Liver (tissue), 9 donors: ENCODE data around the gene HELZ2. TPM values are rescaled to one million over a fixed set of nuclear protein-coding genes. Genes with fewer than 3 reads are reported as not detected.

Experiments used
- DNase-seq: peaks from one replicate; pipeline ENCODE4 v3.0.0-alpha.2; 2017; ENCODE audit warnings: low spot score
- H3K27ac ChIP-seq, 2 donors: one replicate each; pipeline ENCODE4 v1.7.0; 2013; ENCODE audit warnings: inconsistent platforms in 2 of 2, low read length in 2 of 2, control low read depth in 1 of 2, low read depth in 1 of 2, mild to moderate bottlenecking in 1 of 2
- H3K27me3 ChIP-seq, 4 donors: one replicate each; pipeline versions ENCODE4 v1.6.1 to v1.7.0; 2013; ENCODE audit warnings: low read length in 3 of 4, inconsistent platforms in 1 of 4, mild to moderate bottlenecking in 1 of 4, moderate library complexity in 1 of 4; ENCODE audit not compliant: control insufficient read depth in 4 of 4, insufficient read depth in 4 of 4
- H3K36me3 ChIP-seq, 4 donors: one replicate each; pipeline versions ENCODE4 v1.6.1 to v1.7.0; 2013; ENCODE audit warnings: low read length in 3 of 4, mild to moderate bottlenecking in 3 of 4, low read depth in 1 of 4, moderate library complexity in 1 of 4; ENCODE audit not compliant: control insufficient read depth in 4 of 4, insufficient read depth in 3 of 4
- H3K4me1 ChIP-seq, 4 donors: one replicate each; pipeline versions ENCODE4 v1.6.1 to v1.7.0; 2013; ENCODE audit warnings: low read length in 3 of 4, mild to moderate bottlenecking in 3 of 4, moderate library complexity in 1 of 4; ENCODE audit not compliant: control insufficient read depth in 4 of 4, insufficient read depth in 4 of 4
- H3K4me3 ChIP-seq, 3 donors: one replicate each; pipeline versions ENCODE4 v1.6.1 to v1.7.0; 2013; ENCODE audit warnings: low read length in 3 of 3, control low read depth in 1 of 3, low read depth in 1 of 3, mild to moderate bottlenecking in 1 of 3
- H3K9ac ChIP-seq, 2 donors: one replicate each; pipeline ENCODE4 v1.7.0; 2013; ENCODE audit warnings: low read length in 2 of 2, mild to moderate bottlenecking in 2 of 2, moderate library complexity in 2 of 2, control low read depth in 1 of 2, low read depth in 1 of 2
- H3K9me3 ChIP-seq, 4 donors: one replicate each; pipeline versions ENCODE4 v1.6.1 to v1.7.0; 2013; ENCODE audit warnings: low read length in 3 of 4; ENCODE audit not compliant: control insufficient read depth in 4 of 4
- EGR1 ChIP-seq, 2 donors: IDR thresholded peaks; 2 replicates each; pipeline ENCODE4 v1.6.1; 2016 to 2018; ENCODE audit warnings: antibody characterized with exemption in 2 of 2, low read depth in 2 of 2
- FOXA1 ChIP-seq: IDR thresholded peaks from 2 replicates; pipeline ENCODE4 v1.6.1; 2016; ENCODE audit warnings: antibody characterized with exemption
- FOXA2 ChIP-seq: IDR thresholded peaks from 2 replicates; pipeline ENCODE4 v1.6.1; 2016; ENCODE audit warnings: antibody characterized with exemption
- GABPA ChIP-seq, 2 donors: IDR thresholded peaks in 1 of 2; conservative IDR thresholded peaks in 1 of 2; 2 replicates each; pipeline ENCODE4 v1.6.1; 2016; ENCODE audit warnings: antibody characterized with exemption in 2 of 2, mild to moderate bottlenecking in 1 of 2, moderate library complexity in 1 of 2
- HNF4G ChIP-seq: IDR thresholded peaks from 2 replicates; pipeline ENCODE4 v1.6.1; 2016; ENCODE audit warnings: antibody characterized with exemption
- JUND ChIP-seq, 2 donors: IDR thresholded peaks; 2 replicates each; pipeline ENCODE4 v1.6.1; 2016; ENCODE audit warnings: antibody characterized with exemption in 2 of 2
- NR2F2 ChIP-seq: IDR thresholded peaks from 2 replicates; pipeline ENCODE4 v1.6.1; 2016; ENCODE audit warnings: antibody characterized with exemption
- RAD21 ChIP-seq, 2 donors: IDR thresholded peaks; 2 replicates each; pipeline ENCODE4 v1.6.1; 2016; ENCODE audit warnings: antibody characterized with exemption in 2 of 2, mild to moderate bottlenecking in 2 of 2
- RXRA ChIP-seq, 2 donors: IDR thresholded peaks; 2 replicates each; pipeline ENCODE4 v1.6.1; 2017 to 2018; ENCODE audit warnings: antibody characterized with exemption in 2 of 2, mild to moderate bottlenecking in 1 of 2
- SP1 ChIP-seq: IDR thresholded peaks from 2 replicates; pipeline ENCODE4 v1.6.1; 2018; ENCODE audit warnings: antibody characterized with exemption, mild to moderate bottlenecking
- TAF1 ChIP-seq: conservative IDR thresholded peaks from 2 replicates; pipeline ENCODE4 v1.6.1; 2016; ENCODE audit warnings: antibody characterized with exemption, mild to moderate bottlenecking
- YY1 ChIP-seq: IDR thresholded peaks from 2 replicates; pipeline ENCODE4 v1.6.1; 2016; ENCODE audit warnings: antibody characterized with exemption, mild to moderate bottlenecking
- whole genome bisulfite sequencing: extraction: QIAGEN DNeasy Blood & Tissue Kit; methylation state at CpG from one replicate; pipeline ENCODE4 v1.1.7; 2013; 5-methylcytosine and 5-hydroxymethylcytosine counted together
- polyA plus RNA-seq, 2 donors: library from polyadenylated mRNA; stranded (reverse) in 1 of 2; unstranded in 1 of 2; fragments of 200-250 nt in 1 of 2; fragments of >200 nt in 1 of 2; fragmentation: Nextera tagmentation in 1 of 2; extraction: Ambion mirVana in 1 of 2; gene quantifications; one replicate each; pipeline versions ENCODE4 v1.2.1 to v1.2.3, GENCODE V29; 2013 to 2015
- total RNA-seq, 2 donors: library from RNA; depleted of rRNA; stranded (reverse); fragments of >200 nt; gene quantifications; one replicate each; pipeline ENCODE4 v1.2.3, GENCODE V29; 2014
- TF ChIP-seq, protein P1 (sequence below): IDR thresholded peaks from 2 replicates; pipeline ENCODE4 v1.6.1; 2016; ENCODE audit warnings: antibody characterized with exemption, mild to moderate bottlenecking
- TF ChIP-seq, protein P2 (sequence below): fragments of 150-350 bp; IDR thresholded peaks from 2 replicates; pipeline ENCODE4 v1.5.1; 2017; ENCODE audit warnings: improper control_type of control experiment, low read depth, low read length; ENCODE audit not compliant: missing input control
- TF ChIP-seq, protein P3 (sequence below): IDR thresholded peaks from 2 replicates; pipeline ENCODE4 v1.6.1; 2016; ENCODE audit warnings: antibody characterized with exemption
- TF ChIP-seq, protein P4 (sequence below): IDR thresholded peaks from 2 replicates; pipeline ENCODE4 v1.6.1; 2016; ENCODE audit warnings: antibody characterized with exemption
- TF ChIP-seq, protein P5 (sequence below): IDR thresholded peaks from 2 replicates; pipeline ENCODE4 v1.6.1; 2016; ENCODE audit warnings: antibody characterized with exemption
- donor health status: healthy.
- donor health status: healthy.
- donor health status: healthy.
- donor health status: healthy.
- donor health status: healthy.

Gene HELZ2
- total and polyA plus RNA-seq, 4 donors: 3.7 to 26.6 (median 15.5) TPM

DNA sequence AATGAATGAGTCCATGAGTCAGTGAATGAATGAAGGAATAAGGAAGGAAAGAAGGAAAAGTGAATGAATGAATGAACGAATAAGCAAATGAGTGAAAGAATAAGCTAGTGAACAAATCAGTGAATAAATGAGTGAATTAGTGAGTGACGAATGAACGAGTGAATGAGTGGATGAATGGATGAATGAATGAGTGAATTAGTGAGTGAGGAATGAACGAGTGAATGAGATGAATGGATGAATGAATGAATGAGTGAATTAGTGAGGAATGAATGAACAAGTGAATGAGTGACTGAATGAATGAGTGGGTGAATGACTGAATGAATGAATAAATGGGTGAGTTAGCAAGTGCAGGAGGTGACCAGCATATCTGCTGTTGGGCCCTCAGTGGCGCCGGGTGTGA, 30.3 kb downstream of the HELZ2 start:
- no peak for DNase-seq
- Histone ChIP-seq H3K4me3 (no peak overlapping the region), H3K27ac (no peak overlapping the region), H3K4me1 (no peaks in the 10 kb centered on the region), H3K9ac (no peak overlapping the region), H3K9me3 (no peaks in the 10 kb centered on the region), H3K27me3 (no peaks in the 10 kb centered on the region), H3K36me3 (no peaks in the 10 kb centered on the region)
- TF ChIP-seq FOXA1: no peak
- no peak for TF ChIP-seq FOXA2
- TF ChIP-seq, protein P1, sequence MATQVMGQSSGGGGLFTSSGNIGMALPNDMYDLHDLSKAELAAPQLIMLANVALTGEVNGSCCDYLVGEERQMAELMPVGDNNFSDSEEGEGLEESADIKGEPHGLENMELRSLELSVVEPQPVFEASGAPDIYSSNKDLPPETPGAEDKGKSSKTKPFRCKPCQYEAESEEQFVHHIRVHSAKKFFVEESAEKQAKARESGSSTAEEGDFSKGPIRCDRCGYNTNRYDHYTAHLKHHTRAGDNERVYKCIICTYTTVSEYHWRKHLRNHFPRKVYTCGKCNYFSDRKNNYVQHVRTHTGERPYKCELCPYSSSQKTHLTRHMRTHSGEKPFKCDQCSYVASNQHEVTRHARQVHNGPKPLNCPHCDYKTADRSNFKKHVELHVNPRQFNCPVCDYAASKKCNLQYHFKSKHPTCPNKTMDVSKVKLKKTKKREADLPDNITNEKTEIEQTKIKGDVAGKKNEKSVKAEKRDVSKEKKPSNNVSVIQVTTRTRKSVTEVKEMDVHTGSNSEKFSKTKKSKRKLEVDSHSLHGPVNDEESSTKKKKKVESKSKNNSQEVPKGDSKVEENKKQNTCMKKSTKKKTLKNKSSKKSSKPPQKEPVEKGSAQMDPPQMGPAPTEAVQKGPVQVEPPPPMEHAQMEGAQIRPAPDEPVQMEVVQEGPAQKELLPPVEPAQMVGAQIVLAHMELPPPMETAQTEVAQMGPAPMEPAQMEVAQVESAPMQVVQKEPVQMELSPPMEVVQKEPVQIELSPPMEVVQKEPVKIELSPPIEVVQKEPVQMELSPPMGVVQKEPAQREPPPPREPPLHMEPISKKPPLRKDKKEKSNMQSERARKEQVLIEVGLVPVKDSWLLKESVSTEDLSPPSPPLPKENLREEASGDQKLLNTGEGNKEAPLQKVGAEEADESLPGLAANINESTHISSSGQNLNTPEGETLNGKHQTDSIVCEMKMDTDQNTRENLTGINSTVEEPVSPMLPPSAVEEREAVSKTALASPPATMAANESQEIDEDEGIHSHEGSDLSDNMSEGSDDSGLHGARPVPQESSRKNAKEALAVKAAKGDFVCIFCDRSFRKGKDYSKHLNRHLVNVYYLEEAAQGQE: no peak
- TF ChIP-seq GABPA (IDR thresholded peaks at IDR 0.05 in 1 of 2, conservative IDR thresholded peaks at IDR 0.05 in 1 of 2): no peak
- no peak for TF ChIP-seq JUND (IDR thresholded peaks at IDR 0.05)
- 80% methylated on average over 6 of the region's 6 CpGs for WGBS

DNA sequence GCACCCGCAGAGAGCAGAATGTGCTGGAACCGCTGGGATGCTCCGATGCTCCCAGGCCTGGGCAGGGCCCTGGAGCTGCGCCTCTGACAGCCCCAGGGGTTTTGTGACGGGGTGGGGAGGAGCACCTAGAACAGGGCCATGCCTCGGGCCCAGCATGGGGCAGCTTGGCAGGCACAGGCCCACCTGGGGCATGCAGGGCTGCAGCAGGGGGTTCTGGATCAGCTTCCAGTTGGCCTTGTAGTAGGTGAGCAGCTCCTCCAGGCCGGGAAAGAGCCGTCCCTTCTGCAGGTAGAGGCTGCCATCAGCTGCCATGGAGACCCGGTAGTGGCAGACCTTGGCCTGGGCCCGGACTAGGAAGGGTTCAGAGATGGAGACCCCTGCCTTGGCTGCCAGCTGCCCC, 30.9 kb downstream of the HELZ2 start:
- no peak for DNase-seq
- 88% methylated on average over 10 of the region's 10 CpGs for WGBS
- Histone ChIP-seq H3K4me1 (no peaks in the 10 kb centered on the region), H3K9me3 (no peaks in the 10 kb centered on the region), H3K9ac (no peak overlapping the region), H3K27me3 (no peaks in the 10 kb centered on the region), H3K27ac (no peak overlapping the region), H3K4me3 (no peak overlapping the region), H3K36me3 (no peaks in the 10 kb centered on the region)
- TF ChIP-seq HNF4G: no peak
- TF ChIP-seq FOXA2: no peak
- TF ChIP-seq, protein P2, sequence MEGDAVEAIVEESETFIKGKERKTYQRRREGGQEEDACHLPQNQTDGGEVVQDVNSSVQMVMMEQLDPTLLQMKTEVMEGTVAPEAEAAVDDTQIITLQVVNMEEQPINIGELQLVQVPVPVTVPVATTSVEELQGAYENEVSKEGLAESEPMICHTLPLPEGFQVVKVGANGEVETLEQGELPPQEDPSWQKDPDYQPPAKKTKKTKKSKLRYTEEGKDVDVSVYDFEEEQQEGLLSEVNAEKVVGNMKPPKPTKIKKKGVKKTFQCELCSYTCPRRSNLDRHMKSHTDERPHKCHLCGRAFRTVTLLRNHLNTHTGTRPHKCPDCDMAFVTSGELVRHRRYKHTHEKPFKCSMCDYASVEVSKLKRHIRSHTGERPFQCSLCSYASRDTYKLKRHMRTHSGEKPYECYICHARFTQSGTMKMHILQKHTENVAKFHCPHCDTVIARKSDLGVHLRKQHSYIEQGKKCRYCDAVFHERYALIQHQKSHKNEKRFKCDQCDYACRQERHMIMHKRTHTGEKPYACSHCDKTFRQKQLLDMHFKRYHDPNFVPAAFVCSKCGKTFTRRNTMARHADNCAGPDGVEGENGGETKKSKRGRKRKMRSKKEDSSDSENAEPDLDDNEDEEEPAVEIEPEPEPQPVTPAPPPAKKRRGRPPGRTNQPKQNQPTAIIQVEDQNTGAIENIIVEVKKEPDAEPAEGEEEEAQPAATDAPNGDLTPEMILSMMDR: no peak
- TF ChIP-seq NR2F2: no peak
- TF ChIP-seq, protein P3, sequence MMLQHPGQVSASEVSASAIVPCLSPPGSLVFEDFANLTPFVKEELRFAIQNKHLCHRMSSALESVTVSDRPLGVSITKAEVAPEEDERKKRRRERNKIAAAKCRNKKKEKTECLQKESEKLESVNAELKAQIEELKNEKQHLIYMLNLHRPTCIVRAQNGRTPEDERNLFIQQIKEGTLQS: no peak
- no peak for TF ChIP-seq RXRA (IDR thresholded peaks at IDR 0.05)

DNA sequence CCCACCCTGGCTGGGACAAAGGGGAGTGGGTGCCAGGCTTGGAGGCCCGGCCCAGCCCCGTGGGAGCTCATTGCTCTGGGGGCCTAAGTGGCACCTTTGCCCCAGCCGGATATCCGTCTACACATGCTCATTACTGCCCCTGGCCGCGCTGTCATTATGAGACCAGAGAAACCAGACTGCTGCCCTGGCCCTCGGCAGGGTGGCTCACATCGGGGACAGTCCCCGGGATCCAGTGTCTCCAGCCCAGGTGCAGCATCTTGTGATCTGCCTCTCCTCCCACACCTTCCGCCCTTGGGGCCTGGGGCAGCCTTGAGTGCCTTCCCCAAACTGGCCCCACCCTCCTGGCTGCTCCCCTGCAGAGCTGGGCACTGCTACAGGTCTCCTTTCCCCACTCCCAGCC, 31.3 kb downstream of the HELZ2 start:
- Histone ChIP-seq H3K9me3 (no peaks in the 10 kb centered on the region), H3K27ac (no peak overlapping the region), H3K9ac (no peak overlapping the region), H3K4me1 (peaks cover 0 to 3% (median under 1%) of the 10 kb centered on the region in 4 donors), H3K4me3 (no peak overlapping the region), H3K27me3 (no peaks in the 10 kb centered on the region), H3K36me3 (no peaks in the 10 kb centered on the region)
- WGBS: 90% methylated on average over 10 of the region's 10 CpGs
- DNase-seq: no peak
- TF ChIP-seq GABPA (IDR thresholded peaks at IDR 0.05 in 1 of 2, conservative IDR thresholded peaks at IDR 0.05 in 1 of 2) (no peak), JUND (IDR thresholded peaks at IDR 0.05) (no peak), FOXA2 (no peak), EGR1 (IDR thresholded peaks at IDR 0.05; ENCODE audit: low read depth in 2 of 2) (no peak), RAD21 (IDR thresholded peaks at IDR 0.05) (no peak), RXRA (IDR thresholded peaks at IDR 0.05) (no peak), YY1 (no peak), SP1 (no peak), NR2F2 (no peak), TAF1 (no peak)
- TF ChIP-seq, protein P4, sequence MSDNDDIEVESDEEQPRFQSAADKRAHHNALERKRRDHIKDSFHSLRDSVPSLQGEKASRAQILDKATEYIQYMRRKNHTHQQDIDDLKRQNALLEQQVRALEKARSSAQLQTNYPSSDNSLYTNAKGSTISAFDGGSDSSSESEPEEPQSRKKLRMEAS: no peak
- TF ChIP-seq, protein P3: no peak
- TF ChIP-seq, protein P5, sequence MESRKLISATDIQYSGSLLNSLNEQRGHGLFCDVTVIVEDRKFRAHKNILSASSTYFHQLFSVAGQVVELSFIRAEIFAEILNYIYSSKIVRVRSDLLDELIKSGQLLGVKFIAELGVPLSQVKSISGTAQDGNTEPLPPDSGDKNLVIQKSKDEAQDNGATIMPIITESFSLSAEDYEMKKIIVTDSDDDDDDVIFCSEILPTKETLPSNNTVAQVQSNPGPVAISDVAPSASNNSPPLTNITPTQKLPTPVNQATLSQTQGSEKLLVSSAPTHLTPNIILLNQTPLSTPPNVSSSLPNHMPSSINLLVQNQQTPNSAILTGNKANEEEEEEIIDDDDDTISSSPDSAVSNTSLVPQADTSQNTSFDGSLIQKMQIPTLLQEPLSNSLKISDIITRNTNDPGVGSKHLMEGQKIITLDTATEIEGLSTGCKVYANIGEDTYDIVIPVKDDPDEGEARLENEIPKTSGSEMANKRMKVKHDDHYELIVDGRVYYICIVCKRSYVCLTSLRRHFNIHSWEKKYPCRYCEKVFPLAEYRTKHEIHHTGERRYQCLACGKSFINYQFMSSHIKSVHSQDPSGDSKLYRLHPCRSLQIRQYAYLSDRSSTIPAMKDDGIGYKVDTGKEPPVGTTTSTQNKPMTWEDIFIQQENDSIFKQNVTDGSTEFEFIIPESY: no peak
- TF ChIP-seq, protein P1: no peak
